Fibroblast of gingiva (primary cell): ENCODE results near the gene ARHGAP15.

Experiments used
- DNase-seq: peaks from one replicate; pipeline ENCODE4 v3.0.0-alpha.2; 2011; ENCODE audit warnings: low read depth

The ARHGAP15 gene

DNA sequence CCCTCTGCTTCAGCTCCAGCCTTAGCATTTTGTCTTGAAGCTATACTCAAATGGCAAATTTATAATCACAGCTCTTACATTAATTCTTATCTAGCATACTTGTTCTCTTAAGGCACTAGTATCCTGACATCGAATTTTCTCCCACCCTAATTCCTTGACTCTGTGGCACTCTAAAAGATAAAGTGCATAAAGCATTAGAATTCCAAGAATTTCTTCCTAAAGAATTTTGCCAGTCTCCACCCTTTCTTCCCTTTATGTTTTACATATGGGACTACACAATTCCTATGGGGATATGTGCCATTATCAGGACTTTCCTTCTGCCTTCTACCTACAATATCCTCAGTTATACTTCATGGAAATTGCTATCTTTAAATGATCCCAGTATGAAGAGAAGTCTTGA, 560.3 kb downstream of the ARHGAP15 start:
- no peak for DNase-seq

- DNase-seq: no peak
Measured at GRCh38 chr2:143690235-143690634, 561.0 kb downstream of the ARHGAP15 start.

DNA sequence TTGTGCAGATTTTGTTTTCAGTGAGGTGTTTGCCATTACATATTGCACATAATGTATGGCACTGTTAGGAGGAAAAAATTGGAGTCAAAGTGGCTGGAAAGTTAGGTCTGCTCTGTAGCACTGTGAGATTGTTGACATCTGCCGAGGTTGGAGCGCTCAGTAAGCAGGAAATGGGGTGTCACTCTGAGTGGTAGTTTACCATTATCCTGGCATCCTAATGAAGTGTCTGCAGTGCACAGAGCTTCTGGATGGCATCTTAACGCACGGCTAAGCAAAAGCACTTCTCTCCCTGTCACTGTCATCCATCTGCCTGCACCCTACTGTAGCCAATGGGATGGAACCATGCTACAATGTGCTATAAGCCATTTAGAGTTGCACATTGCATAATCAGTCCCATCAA, 561.9 kb downstream of the ARHGAP15 start:
- DNase-seq: no peak

- no peak for DNase-seq
Measured at GRCh38 chr2:143692162-143692561, 562.9 kb downstream of the ARHGAP15 start.

DNA sequence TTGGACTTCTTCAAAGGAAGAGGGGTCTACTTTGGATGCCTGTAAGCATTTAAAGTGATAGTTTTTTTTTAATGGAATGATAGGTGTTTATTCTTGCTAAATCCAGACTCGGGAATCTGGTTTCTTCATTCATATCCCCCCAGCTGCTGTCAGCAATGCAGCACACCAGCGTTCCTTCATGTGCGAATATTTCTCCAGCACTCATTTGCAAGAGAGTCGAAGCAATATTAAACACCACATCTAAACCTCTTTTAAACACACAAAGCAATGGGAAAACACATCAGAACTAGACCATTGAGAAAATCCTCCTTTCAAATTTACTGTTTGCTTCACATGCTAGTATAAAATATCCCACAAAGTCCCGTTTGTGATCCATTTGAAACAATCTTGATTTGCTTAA, 563.7 kb downstream of the ARHGAP15 start:
- DNase-seq: no peak

DNA sequence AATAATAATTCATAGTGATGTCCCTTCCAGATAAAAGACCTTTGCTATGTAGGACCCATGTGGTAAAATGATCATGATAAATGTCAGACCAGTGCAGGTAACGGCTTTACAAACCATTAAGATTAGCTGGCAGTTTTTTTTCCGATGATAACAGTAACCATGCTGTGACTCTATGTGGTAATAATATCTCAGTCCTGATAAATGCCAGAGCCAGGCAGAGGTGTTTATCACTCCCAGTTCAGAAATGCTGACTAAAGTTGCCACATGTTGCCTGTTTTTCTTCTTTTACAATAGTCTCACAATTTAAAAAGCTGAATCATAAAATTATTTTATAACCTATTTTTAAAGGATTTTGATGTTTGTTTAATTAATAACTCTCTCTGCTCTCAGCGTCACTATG, 565.1 kb downstream of the ARHGAP15 start:
- DNase-seq: no peak

DNA sequence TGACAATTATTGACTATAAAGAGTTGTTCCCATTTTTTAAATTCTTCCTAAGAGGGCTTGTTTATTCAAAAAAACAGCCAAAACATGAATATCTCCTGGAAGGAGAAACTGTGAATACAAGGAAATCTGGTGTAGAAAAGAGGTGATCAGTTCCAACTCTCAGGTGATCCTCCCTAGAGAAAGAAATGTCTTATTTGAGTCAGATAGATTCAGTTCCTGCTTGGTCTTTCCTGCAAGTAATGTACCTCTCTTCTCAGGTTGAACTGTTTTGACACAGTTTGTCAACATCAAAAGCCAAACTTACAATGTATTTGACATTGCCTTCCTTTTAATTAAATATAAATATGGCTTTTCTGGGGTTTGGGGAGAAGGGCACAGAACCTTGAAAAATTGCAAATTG, 567.4 kb downstream of the ARHGAP15 start:
- no peak for DNase-seq

- no peak for DNase-seq
Measured at GRCh38 chr2:143697744-143698143, 568.5 kb downstream of the ARHGAP15 start.

DNA sequence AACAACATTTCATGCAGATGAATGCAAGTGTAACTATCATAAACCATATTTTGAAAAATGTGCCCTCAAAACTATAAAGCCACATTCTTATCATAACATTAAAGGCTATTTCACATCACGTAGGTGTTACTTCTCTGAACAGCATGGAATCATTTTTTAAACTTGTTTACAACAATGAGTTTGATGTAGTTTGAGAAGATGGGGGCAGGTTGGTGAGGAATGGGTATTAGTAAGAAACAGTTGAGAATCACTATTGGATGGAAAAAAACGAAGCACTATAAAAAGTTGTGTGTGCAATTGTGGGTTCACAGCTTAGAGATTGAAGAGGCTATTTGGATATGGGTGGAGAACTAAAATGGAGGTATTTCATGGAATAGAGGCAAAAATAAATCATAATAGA, 569.1 kb downstream of the ARHGAP15 start:
- DNase-seq: no peak

DNA sequence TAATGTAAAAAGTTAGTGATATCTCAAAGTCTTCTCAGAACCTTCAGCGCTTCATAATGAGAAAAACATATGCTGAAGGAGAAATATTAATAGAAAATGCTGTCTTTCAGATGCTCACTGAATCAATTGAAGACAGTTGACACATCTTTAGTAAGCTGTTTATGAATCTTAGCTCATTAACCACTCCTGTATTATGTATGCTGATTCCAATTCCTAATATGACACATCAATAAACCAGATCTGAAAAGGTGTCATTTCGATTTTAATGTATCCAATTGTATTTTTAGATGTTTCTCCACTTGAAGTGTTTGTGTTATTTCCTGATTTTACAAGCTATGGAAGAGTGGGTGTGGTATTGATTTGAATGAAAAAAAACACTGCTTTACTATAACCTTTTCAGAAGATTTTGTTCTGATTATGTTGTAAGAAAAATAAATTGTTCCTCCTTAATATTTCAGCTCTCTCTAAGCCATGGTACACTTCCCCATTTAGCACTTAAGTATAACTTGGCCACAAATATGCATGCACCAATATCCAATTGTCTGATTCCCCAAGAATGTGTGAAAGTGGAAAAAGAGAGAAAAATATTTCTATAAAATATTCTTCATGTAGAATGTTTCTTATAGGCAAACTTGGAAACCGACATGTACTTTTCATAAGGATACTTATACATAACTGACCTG, 569.8 kb downstream of the ARHGAP15 start:
- DNase-seq: no peak

DNA sequence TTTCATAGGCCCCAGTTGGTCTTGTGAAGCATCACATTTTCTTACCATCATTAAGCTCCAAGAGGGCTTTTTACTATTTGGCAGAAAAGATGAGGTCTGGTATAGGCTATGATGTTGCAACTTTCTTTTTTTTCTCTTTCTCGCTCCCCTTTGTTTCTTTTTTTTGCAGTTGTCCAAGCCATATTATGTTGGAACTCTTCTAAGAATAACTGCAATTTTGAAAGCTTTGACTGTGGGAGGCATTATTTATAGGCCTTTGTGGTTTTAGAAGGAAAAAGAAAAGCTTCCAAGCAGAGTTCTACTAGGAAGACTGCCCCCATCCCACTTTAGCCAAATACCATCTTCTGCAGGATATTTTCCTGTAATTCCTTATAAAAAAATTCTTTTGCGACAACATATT, 571.6 kb downstream of the ARHGAP15 start:
- DNase-seq: no peak

DNA sequence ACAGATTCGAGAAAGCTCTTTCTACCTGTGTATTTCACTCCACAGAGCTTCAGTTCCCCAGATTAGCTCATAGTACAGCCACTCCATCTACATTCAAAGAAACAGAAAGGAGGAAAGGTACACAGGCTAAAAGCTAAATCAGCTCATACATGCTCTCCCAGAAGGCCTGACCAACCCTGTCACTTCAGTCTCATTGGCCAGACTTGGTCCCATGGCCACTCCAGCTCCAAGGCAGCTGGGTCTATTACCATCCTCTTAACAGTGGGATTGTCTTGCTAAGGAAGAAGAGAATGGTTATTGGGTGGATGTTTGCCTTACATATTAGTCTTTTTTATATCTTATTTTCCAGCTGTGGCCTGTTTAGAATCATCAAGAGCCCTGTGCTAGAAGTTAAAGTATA, 572.6 kb downstream of the ARHGAP15 start:
- DNase-seq: no peak

GRCh38 chr2:143702931-143703330, 573.7 kb downstream of the ARHGAP15 start:
- no peak for DNase-seq

GRCh38 chr2:143704451-143705106, 575.4 kb downstream of the ARHGAP15 start:
- DNase-seq: no peak

DNA sequence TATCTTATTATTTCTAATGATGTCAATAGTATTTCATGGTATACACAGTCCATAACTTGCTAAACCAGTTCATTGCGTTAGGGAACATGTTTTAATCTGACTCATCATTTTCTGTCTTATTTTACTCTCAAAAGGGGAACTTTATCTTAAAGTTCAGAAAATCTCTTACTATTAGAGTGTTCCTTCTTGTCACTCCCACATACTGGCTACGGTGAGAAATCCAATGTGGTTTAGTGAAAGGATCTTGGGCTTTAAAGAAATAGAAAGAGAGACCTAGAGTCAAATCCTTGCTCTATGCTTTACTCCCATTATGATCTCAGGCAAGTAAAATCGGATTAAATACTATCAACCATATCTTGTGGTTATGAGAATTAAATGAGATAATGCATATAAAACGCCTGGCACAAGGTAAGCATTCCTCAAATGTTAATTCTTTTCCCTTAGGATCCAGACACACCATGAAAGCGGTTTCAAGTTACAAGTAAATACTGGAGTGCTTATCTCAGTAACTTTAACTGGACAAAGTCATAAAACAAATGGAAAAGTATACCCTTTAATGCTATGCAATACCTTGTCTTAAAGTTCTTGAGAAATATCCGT, 576.0 kb downstream of the ARHGAP15 start:
- DNase-seq: no peak

GRCh38 chr2:143706354-143706753, 577.1 kb downstream of the ARHGAP15 start:
- DNase-seq: no peak

DNA sequence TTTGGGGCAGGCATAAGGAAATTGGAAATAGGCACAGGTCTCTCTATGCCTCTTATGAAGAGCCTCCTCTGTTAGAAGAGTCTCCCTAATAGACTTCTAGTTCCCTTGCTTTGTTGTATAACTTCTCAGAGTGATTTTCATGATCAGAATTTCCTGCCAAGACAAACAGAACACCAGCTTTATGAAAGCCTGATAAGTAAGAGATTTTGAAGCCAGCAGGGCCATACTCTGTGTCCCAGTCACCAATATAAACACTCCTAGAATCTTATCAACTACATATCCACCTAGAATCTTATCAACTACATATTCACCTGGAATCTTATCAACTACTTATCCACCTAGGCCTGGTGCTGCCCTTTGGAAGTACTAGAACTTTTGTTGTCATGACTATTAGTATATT, 579.5 kb downstream of the ARHGAP15 start:
- no peak for DNase-seq

DNA sequence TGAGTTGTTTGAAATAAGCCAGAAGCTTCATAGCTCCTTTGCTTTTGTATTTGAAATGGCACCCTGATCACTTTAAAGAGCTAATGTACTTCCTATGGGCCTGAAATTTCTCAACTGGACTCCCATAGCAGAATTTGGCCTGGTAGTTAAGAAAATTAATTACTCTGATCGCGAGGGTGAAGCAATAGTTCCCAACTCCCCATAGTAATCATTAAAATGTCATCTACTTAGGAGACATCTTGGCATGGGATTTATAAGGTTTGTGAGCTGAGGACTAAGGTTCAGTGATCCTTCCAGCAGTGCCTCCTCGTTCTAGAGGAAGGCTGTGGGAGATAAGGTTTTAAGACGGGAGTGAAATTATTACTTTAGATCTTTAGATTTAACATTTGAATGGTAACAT, 581.0 kb downstream of the ARHGAP15 start:
- DNase-seq: no peak

GRCh38 chr2:143710879-143711278, 581.7 kb downstream of the ARHGAP15 start:
- DNase-seq: no peak

GRCh38 chr2:143716522-143716921, 587.3 kb downstream of the ARHGAP15 start:
- DNase-seq: no peak

GRCh38 chr2:143717053-143717452, 587.8 kb downstream of the ARHGAP15 start:
- peak; percentile 17 for DNase-seq

GRCh38 chr2:143717536-143718168, 588.4 kb downstream of the ARHGAP15 start:
- peak; percentile 28 for DNase-seq

DNA sequence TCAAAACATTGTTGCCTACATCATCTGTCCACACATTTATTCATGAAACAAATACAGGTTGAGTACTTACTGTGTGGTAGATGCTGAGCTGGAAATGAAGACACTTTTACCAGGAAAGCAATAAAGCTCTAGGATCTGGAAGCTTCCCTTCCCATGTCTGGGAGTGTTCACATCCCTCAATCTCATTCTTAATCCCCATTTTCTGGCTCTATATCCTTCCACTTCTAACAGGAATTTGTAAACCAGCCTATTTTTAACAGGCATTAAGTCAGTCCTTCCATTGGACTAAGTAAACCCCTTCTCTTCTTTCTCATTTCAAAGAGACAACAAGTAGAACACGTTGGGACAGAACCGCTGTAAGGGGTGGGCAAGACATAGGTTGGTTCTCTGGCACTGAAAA, 589.5 kb downstream of the ARHGAP15 start:
- DNase-seq: no peak
